Stomach (tissue), 9 donors: ENCODE data around the gene SART1. TPM values are rescaled to one million over a fixed set of nuclear protein-coding genes. Genes with fewer than 3 reads are reported as not detected.
"Not testable (repeated sequence)": the region's sequence is repeated elsewhere in the genome, so short reads cannot be mapped to it uniquely, and the experiment has no call there.

Experiments
- DNase-seq, 2 donors: peaks; one replicate each; pipeline versions ENCODE4 v3.0.0 to v3.0.0-alpha.2; 2013 to 2019
- H3K27ac ChIP-seq, 5 donors: fragments of 200-600 bp in 4 of 5; sonication (generic) in 4 of 5; one replicate each; pipeline ENCODE4 v1.5.1; 2013 to 2019; ENCODE audit warnings: mild to moderate bottlenecking in 1 of 5, moderate library complexity in 1 of 5
- H3K27me3 ChIP-seq, 3 donors: fragments of 200-600 bp; sonication (generic); one replicate each; pipeline ENCODE4 v1.5.1; 2017 to 2019; ENCODE audit warnings: mixed run types in 1 of 3
- H3K36me3 ChIP-seq, 4 donors: fragments of 200-600 bp; sonication (generic); 1 replicate in 3 of 4; 2 replicates in 1 of 4; pipeline ENCODE4 v1.5.1; 2016 to 2019
- H3K4me1 ChIP-seq, 4 donors: fragments of 200-600 bp; sonication (generic); one replicate each; pipeline ENCODE4 v1.5.1; 2016 to 2019
- H3K4me3 ChIP-seq, 4 donors: fragments of 200-600 bp; sonication (generic) in 3 of 4; one replicate each; pipeline ENCODE4 v1.5.1; 2016 to 2019; ENCODE audit warnings: mild to moderate bottlenecking in 1 of 4
- H3K9me3 ChIP-seq, 4 donors: fragments of 200-600 bp; sonication (generic); one replicate each; pipeline ENCODE4 v1.5.1; 2016 to 2019
- CTCF ChIP-seq, 7 experiments: fragments of 450-650 bp in 4 of 7; fragments of 200-600 bp in 3 of 7; sonication (generic) in 3 of 7; IDR thresholded peaks; one replicate each; pipeline ENCODE4 v1.5.1; 2016 to 2019; ENCODE audit warnings: antibody characterized with exemption in 7 of 7, control low read depth in 2 of 7, mild to moderate bottlenecking in 1 of 7
- EP300 ChIP-seq: sonication (generic); formaldehyde crosslinking; IDR thresholded peaks from one replicate; pipeline ENCODE4 v1.6.1; 2017; ENCODE audit warnings: antibody characterized with exemption
- POLR2A ChIP-seq, 4 donors: fragments of 450-650 bp; IDR thresholded peaks; one replicate each; pipeline ENCODE4 v1.6.1; 2016; ENCODE audit warnings: antibody characterized with exemption in 4 of 4, control low read depth in 2 of 4, mild to moderate bottlenecking in 1 of 4, moderate library complexity in 1 of 4
- POLR2AphosphoS5 ChIP-seq, 3 donors: sonication (generic); formaldehyde crosslinking; IDR thresholded peaks; one replicate each; pipeline ENCODE4 v1.6.1; 2016; ENCODE audit warnings: antibody characterized with exemption in 3 of 3
- WGBS, 5 donors: extraction: QIAGEN DNeasy Blood & Tissue Kit in 3 of 5; methylation state at CpG; one replicate each; pipeline versions ENCODE4 v1.1.5 to v1.1.7; 2013 to 2018; 5-methylcytosine and 5-hydroxymethylcytosine counted together
- intact Hi-C: fragments of 100-400 bp; cut with DNase I; formaldehyde crosslinking; loops from one replicate; pipeline ENCODE4 v1.15.1; 2023; ENCODE audit warnings: low total_unique reads
- polyA plus RNA-seq, 3 donors: library from polyadenylated mRNA; stranded (reverse); fragments of 200-250 nt; gene quantifications; one replicate each; pipeline ENCODE4 v1.2.3, GENCODE V29; 2013
- total RNA-seq, 5 donors: library from RNA; depleted of rRNA; stranded (reverse); fragments of >200 nt; gene quantifications; one replicate each; pipeline versions ENCODE4 v1.1.0 to v1.2.3, GENCODE V29; 2014 to 2016
- donor health status: healthy with polysubstance abuse.
- donor health status: Bipolar disorder and iron deficiency.
- donor health status: healthy.

The SART1 gene
- total and polyA plus RNA-seq, 8 donors: 26.1 to 278 (median 82.5) TPM

- Histone ChIP-seq H3K4me3 (no peak overlapping the region), H3K27me3 (peaks cover 0 to 23% (median 13%) of the 10 kb centered on the region in 3 donors), H3K4me1 (peaks cover 15 to 25% (median 21%) of the 10 kb centered on the region in 4 donors), H3K27ac (no peak overlapping the region), H3K36me3 (peaks cover 11 to 26% (median 20%) of the 10 kb centered on the region in 4 donors), H3K9me3 (no peaks in the 10 kb centered on the region)
- intact Hi-C loops: no loop called here
- no peak for DNase-seq
- TF ChIP-seq POLR2AphosphoS5 (IDR thresholded peaks at IDR 0.05): no peak
- no peak for TF ChIP-seq CTCF (IDR thresholded peaks at IDR 0.05)
- no peak for TF ChIP-seq EP300
- TF ChIP-seq POLR2A (IDR thresholded peaks at IDR 0.05): no peak
- WGBS, 5 donors: 35 to 43% (median 40%) methylated on average over 5 of the region's 5 CpGs; no CpG with 5 or more reads in 1 of the 5 donors
Measured at GRCh38 chr11:66007201-66007634, 45.7 kb downstream of the SART1 start.

GRCh38 chr11:66008095-66008467 lies 46.5 kb downstream of the SART1 start:
- peaks cover 10 to 29% (median 20%) of the 10 kb centered on the region in 4 donors for H3K4me1 ChIP-seq
- H3K4me3 ChIP-seq: no peak overlapping the region
- H3K36me3 ChIP-seq: peaks cover 11 to 26% (median 20%) of the 10 kb centered on the region in 4 donors
- TF ChIP-seq POLR2A (IDR thresholded peaks at IDR 0.05) (no peak), POLR2AphosphoS5 (IDR thresholded peaks at IDR 0.05) (no peak), CTCF (IDR thresholded peaks at IDR 0.05) (no peak)
- no peak overlapping the region for H3K27ac ChIP-seq
- no peaks in the 10 kb centered on the region for H3K9me3 ChIP-seq
- WGBS, 5 donors: 61 to 96% (median 89%) methylated on average over 2 of the region's 2 CpGs
- intact Hi-C loops: no loop called here
- H3K27me3 ChIP-seq: peaks cover 0 to 31% (median 21%) of the 10 kb centered on the region in 3 donors
- DNase-seq: no peak

GRCh38 chr11:66008468-66009101 lies 47.1 kb downstream of the SART1 start:
- WGBS, 5 donors: 46 to 60% (median 55%) methylated on average over 10 of the region's 10 CpGs
- H3K4me3 ChIP-seq: no peak overlapping the region
- intact Hi-C loops: no loop called here
- DNase-seq: no peak
- peaks cover 5 to 24% (median 15%) of the 10 kb centered on the region in 4 donors for H3K4me1 ChIP-seq
- H3K27me3 ChIP-seq: peaks cover 0 to 36% (median 24%) of the 10 kb centered on the region in 3 donors
- no peaks in the 10 kb centered on the region for H3K9me3 ChIP-seq
- H3K36me3 ChIP-seq: peaks cover 11 to 24% (median 19%) of the 10 kb centered on the region in 4 donors
- no peak overlapping the region for H3K27ac ChIP-seq
- no peak for TF ChIP-seq CTCF (IDR thresholded peaks at IDR 0.05)
- TF ChIP-seq POLR2A (IDR thresholded peaks at IDR 0.05): no peak
- no peak for TF ChIP-seq EP300
- no peak for TF ChIP-seq POLR2AphosphoS5 (IDR thresholded peaks at IDR 0.05)

- 45 to 57% (median 53%) methylated on average over 4 of the region's 4 CpGs for WGBS, 5 donors
- Histone ChIP-seq H3K36me3 (peaks cover under 1 to 11% (median 6%) of the 10 kb centered on the region in 4 donors), H3K4me1 (peaks cover 0 to 16% (median 12%) of the 10 kb centered on the region in 4 donors), H3K27me3 (peaks cover 0 to 42% (median 24%) of the 10 kb centered on the region in 3 donors)
- DNase-seq, H3K4me3 ChIP-seq, H3K27ac ChIP-seq, H3K9me3 ChIP-seq, intact Hi-C loops: not testable (repeated sequence)
Measured at GRCh38 chr11:66010036-66010435, 48.5 kb downstream of the SART1 start.

GRCh38 chr11:66011239-66011784 lies 49.8 kb downstream of the SART1 start:
- no peaks in the 10 kb centered on the region for H3K36me3 ChIP-seq
- H3K4me3 ChIP-seq: peak overlapping the region; percentile 20 to 37 (median 25)
- intact Hi-C loops: no loop called here
- peaks cover 0 to 42% (median 24%) of the 10 kb centered on the region in 3 donors for H3K27me3 ChIP-seq
- no peak for TF ChIP-seq POLR2A (IDR thresholded peaks at IDR 0.05)
- no peak for TF ChIP-seq CTCF (IDR thresholded peaks at IDR 0.05)
- no peak for TF ChIP-seq POLR2AphosphoS5 (IDR thresholded peaks at IDR 0.05)
- TF ChIP-seq EP300: no peak
- peaks cover 0 to 16% (median 12%) of the 10 kb centered on the region in 4 donors for H3K4me1 ChIP-seq
- peak in 1 of 2 donors; percentile 32 for DNase-seq
- WGBS, 5 donors: 36 to 50% (median 41%) methylated on average over 13 to 14 of the region's 14 CpGs
- H3K9me3 ChIP-seq: no peaks in the 10 kb centered on the region
- H3K27ac ChIP-seq: no peak overlapping the region
